HepG2 (cell line): ENCODE results near the gene ANKRD65. TPM values are rescaled to one million over a fixed set of nuclear protein-coding genes. Genes with fewer than 3 reads are reported as not detected.

Experiments used
- CC2D1A ChIP-seq: sonication (generic); formaldehyde crosslinking; IDR thresholded peaks from 2 replicates; pipeline ENCODE4 v1.8.1; 2023; ENCODE audit warnings: mild to moderate bottlenecking, missing genetic modification reagents
- DNMT3B ChIP-seq: conservative IDR thresholded peaks from 2 replicates; pipeline ENCODE4 v1.6.1; 2016; ENCODE audit warnings: missing biosample characterization, control low read depth
- HIVEP1 ChIP-seq: sonication (generic); formaldehyde crosslinking; IDR thresholded peaks from 2 replicates; pipeline ENCODE4 v1.4.0; 2020; ENCODE audit warnings: mild to moderate bottlenecking, missing genetic modification reagents
- MED13 ChIP-seq: sonication (generic); formaldehyde crosslinking; IDR thresholded peaks from 2 replicates; pipeline ENCODE4 v1.5.0; 2020; ENCODE audit warnings: missing genetic modification reagents
- MEIS2 ChIP-seq: sonication (generic); formaldehyde crosslinking; IDR thresholded peaks from 2 replicates; pipeline ENCODE4 v1.9.0; 2021; ENCODE audit warnings: mild to moderate bottlenecking, missing genetic modification reagents
- SNRNP70 ChIP-seq: fragments of 200-400 bp; formaldehyde crosslinking; IDR thresholded peaks from 2 replicates; pipeline ENCODE4 v1.6.1; 2017; ENCODE audit warnings: mild to moderate bottlenecking, low read depth, low read length, moderate library complexity
- SP1 ChIP-seq, 2 experiments: fragments of 450-650 bp in 1 of 2; sonication (generic) in 1 of 2; formaldehyde crosslinking in 1 of 2; IDR thresholded peaks; 2 replicates each; pipeline versions ENCODE4 v1.4.0 to v1.6.1; 2016 to 2020; ENCODE audit warnings: missing genetic modification reagents in 1 of 2
- TBP ChIP-seq: sonication (generic); formaldehyde crosslinking; IDR thresholded peaks from 2 replicates; pipeline ENCODE4 v1.5.0; 2020; ENCODE audit warnings: missing genetic modification reagents
- TCF12 ChIP-seq, 2 experiments: fragments of 450-650 bp in 1 of 2; sonication (generic) in 1 of 2; formaldehyde crosslinking in 1 of 2; IDR thresholded peaks; 2 replicates each; pipeline versions ENCODE4 v1.6.1 to v1.8.0; 2017 to 2022; ENCODE audit warnings: antibody characterized with exemption in 1 of 2, mild to moderate bottlenecking in 1 of 2, missing genetic modification reagents in 1 of 2, moderate library complexity in 1 of 2
- TRIM24 ChIP-seq: sonication (generic); formaldehyde crosslinking; IDR thresholded peaks from 2 replicates; pipeline ENCODE4 v1.8.0; 2022; ENCODE audit warnings: mild to moderate bottlenecking, missing genetic modification reagents
- ZBTB3 ChIP-seq: sonication (generic); formaldehyde crosslinking; IDR thresholded peaks from 2 replicates; pipeline ENCODE4 v1.4.0; 2020; ENCODE audit warnings: low read depth, mild to moderate bottlenecking, moderate library complexity, missing genetic modification reagents, borderline replicate concordance
- ZNF180 ChIP-seq: sonication (generic); formaldehyde crosslinking; IDR thresholded peaks from 2 replicates; pipeline ENCODE4 v1.4.0; 2020; ENCODE audit warnings: low read depth, missing genetic modification reagents, borderline replicate concordance
- ZNF589 ChIP-seq: sonication (generic); formaldehyde crosslinking; conservative IDR thresholded peaks from 2 replicates; pipeline ENCODE4 v1.8.0; 2022; ENCODE audit warnings: mild to moderate bottlenecking, moderate library complexity, missing genetic modification reagents
- ZNF879 ChIP-seq: sonication (generic); formaldehyde crosslinking; IDR thresholded peaks from 2 replicates; pipeline ENCODE4 v1.8.1; 2023; ENCODE audit warnings: missing genetic modification reagents
- polyA plus RNA-seq, 8 experiments: library from polyadenylated mRNA; depleted of rRNA in 3 of 8; stranded (reverse) in 7 of 8; unstranded in 1 of 8; fragments of >200 nt; fragmentation: Illumina TruSeq in 4 of 8; extraction: Trizol in 4 of 8; gene quantifications; 2 replicates each; pipeline versions ENCODE4 v1.2.1 to v1.2.3, GENCODE V29; 2011 to 2016; ENCODE audit warnings: low read depth in 4 of 8, missing spikeins in 1 of 8, mixed read lengths in 1 of 8; ENCODE audit not compliant: insufficient read depth in 1 of 8
- total RNA-seq, 5 experiments: library from RNA; depleted of rRNA; stranded (reverse); fragments of >200 nt; fragmentation: Illumina TruSeq; extraction: Trizol; gene quantifications; 2 replicates each; pipeline ENCODE4 v1.2.3, GENCODE V29; 2016; ENCODE audit warnings: low read depth in 1 of 5
- TF ChIP-seq, protein P1 (sequence below): sonication (generic); formaldehyde crosslinking; IDR thresholded peaks from 2 replicates; pipeline ENCODE4 v1.5.0; 2020; ENCODE audit warnings: missing genetic modification reagents, mild to moderate bottlenecking, borderline replicate concordance
- TF ChIP-seq, protein P2 (sequence below): sonication (generic); formaldehyde crosslinking; IDR thresholded peaks from 2 replicates; pipeline ENCODE4 v1.5.1; 2020; ENCODE audit warnings: missing genetic modification reagents, mild to moderate bottlenecking, borderline replicate concordance
- TF ChIP-seq, protein P3 (sequence below), 2 experiments: fragments of 450-650 bp in 1 of 2; sonication (generic) in 1 of 2; formaldehyde crosslinking in 1 of 2; IDR thresholded peaks; 2 replicates each; pipeline versions ENCODE4 v1.6.1 to v1.8.0; 2016 to 2022; ENCODE audit warnings: antibody characterized with exemption in 1 of 2, mild to moderate bottlenecking in 1 of 2, missing genetic modification reagents in 1 of 2

The ANKRD65 gene
- total and polyA plus RNA-seq, 2 of the 13 experiments (the other 11 are each of a cell fraction or from before 2014, with no cell fraction given) = 12.1 to 30.1 TPM

DNA sequence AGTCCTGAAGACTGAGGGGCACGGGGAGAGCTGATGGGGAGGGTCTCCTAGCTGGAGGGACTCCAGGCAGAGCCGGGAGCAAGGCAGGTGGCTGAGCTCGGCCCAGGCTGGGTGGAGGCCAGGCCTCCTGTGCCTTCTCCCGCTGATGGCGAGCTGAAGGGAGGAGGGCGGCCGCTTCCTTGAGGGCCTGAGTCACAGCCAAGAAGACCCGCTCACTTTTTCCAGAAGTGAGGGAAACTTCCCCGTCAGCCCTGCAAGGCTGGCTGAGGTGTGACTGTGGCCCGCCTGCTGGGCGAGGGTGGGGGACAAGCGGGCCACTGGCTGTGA, 12.7 kb upstream of the ANKRD65 start (continued):
- TF ChIP-seq ZNF180 (CRISPR knock-in tag) (0 out of 2 replicates have a peak, but pooled peaks have one; percentile 19), MED13 (no peak), SNRNP70 (no peak), TBP (CRISPR knock-in tag) (no peak), CC2D1A (no peak), TRIM24 (CRISPR knock-in tag) (no peak), MEIS2 (CRISPR knock-in tag) (0 out of 2 replicates have a peak, but pooled peaks have one; percentile 14), TCF12 (IDR thresholded peaks at IDR 0.05) (no peak), TCF12 (CRISPR knock-in tag; IDR thresholded peaks at IDR 0.05) (no peak), ZBTB3 (CRISPR knock-in tag) (no peak), SP1 (IDR thresholded peaks at IDR 0.05) (no peak), SP1 (CRISPR knock-in tag; IDR thresholded peaks at IDR 0.05) (no peak), HIVEP1 (CRISPR knock-in tag) (no peak), ZNF589 (CRISPR knock-in tag) (no peak), ZNF879 (CRISPR knock-in tag) (no peak), DNMT3B (no peak)
- TF ChIP-seq, protein P1, sequence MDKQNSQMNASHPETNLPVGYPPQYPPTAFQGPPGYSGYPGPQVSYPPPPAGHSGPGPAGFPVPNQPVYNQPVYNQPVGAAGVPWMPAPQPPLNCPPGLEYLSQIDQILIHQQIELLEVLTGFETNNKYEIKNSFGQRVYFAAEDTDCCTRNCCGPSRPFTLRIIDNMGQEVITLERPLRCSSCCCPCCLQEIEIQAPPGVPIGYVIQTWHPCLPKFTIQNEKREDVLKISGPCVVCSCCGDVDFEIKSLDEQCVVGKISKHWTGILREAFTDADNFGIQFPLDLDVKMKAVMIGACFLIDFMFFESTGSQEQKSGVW = no peak
- TF ChIP-seq, protein P2, sequence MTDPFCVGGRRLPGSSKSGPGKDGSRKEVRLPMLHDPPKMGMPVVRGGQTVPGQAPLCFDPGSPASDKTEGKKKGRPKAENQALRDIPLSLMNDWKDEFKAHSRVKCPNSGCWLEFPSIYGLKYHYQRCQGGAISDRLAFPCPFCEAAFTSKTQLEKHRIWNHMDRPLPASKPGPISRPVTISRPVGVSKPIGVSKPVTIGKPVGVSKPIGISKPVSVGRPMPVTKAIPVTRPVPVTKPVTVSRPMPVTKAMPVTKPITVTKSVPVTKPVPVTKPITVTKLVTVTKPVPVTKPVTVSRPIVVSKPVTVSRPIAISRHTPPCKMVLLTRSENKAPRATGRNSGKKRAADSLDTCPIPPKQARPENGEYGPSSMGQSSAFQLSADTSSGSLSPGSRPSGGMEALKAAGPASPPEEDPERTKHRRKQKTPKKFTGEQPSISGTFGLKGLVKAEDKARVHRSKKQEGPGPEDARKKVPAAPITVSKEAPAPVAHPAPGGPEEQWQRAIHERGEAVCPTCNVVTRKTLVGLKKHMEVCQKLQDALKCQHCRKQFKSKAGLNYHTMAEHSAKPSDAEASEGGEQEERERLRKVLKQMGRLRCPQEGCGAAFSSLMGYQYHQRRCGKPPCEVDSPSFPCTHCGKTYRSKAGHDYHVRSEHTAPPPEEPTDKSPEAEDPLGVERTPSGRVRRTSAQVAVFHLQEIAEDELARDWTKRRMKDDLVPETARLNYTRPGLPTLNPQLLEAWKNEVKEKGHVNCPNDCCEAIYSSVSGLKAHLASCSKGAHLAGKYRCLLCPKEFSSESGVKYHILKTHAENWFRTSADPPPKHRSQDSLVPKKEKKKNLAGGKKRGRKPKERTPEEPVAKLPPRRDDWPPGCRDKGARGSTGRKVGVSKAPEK (CRISPR knock-in tag) = 0 out of 2 replicates have a peak, but pooled peaks have one; percentile 15
- TF ChIP-seq, protein P3, sequence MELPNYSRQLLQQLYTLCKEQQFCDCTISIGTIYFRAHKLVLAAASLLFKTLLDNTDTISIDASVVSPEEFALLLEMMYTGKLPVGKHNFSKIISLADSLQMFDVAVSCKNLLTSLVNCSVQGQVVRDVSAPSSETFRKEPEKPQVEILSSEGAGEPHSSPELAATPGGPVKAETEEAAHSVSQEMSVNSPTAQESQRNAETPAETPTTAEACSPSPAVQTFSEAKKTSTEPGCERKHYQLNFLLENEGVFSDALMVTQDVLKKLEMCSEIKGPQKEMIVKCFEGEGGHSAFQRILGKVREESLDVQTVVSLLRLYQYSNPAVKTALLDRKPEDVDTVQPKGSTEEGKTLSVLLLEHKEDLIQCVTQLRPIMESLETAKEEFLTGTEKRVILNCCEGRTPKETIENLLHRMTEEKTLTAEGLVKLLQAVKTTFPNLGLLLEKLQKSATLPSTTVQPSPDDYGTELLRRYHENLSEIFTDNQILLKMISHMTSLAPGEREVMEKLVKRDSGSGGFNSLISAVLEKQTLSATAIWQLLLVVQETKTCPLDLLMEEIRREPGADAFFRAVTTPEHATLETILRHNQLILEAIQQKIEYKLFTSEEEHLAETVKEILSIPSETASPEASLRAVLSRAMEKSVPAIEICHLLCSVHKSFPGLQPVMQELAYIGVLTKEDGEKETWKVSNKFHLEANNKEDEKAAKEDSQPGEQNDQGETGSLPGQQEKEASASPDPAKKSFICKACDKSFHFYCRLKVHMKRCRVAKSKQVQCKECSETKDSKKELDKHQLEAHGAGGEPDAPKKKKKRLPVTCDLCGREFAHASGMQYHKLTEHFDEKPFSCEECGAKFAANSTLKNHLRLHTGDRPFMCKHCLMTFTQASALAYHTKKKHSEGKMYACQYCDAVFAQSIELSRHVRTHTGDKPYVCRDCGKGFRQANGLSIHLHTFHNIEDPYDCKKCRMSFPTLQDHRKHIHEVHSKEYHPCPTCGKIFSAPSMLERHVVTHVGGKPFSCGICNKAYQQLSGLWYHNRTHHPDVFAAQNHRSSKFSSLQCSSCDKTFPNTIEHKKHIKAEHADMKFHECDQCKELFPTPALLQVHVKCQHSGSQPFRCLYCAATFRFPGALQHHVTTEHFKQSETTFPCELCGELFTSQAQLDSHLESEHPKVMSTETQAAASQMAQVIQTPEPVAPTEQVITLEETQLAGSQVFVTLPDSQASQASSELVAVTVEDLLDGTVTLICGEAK (IDR thresholded peaks at IDR 0.05) = no peak
- TF ChIP-seq, protein P3 (CRISPR knock-in tag; IDR thresholded peaks at IDR 0.05) = no peak
